ENCODE data around the gene ACTMAP.

The ACTMAP gene

DNA sequence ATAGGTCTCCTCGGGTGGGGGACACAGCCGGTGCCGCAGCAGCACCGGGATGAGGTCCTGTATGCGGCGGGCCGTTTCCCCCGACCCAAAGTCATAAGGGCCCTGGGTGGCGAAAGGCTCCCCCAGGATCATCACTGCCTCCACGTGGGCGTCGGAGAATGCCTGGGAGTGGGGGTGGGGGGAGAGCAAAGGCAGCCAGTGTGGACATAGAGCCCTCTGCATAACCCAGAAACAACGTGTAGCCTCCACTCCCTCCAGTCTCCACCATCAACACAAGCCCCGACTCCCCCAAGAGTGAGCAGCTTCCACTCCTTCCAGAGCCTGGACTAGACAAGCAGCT lies 58.1 kb downstream of the ACTMAP start:
- no peak for DNase-seq

DNA sequence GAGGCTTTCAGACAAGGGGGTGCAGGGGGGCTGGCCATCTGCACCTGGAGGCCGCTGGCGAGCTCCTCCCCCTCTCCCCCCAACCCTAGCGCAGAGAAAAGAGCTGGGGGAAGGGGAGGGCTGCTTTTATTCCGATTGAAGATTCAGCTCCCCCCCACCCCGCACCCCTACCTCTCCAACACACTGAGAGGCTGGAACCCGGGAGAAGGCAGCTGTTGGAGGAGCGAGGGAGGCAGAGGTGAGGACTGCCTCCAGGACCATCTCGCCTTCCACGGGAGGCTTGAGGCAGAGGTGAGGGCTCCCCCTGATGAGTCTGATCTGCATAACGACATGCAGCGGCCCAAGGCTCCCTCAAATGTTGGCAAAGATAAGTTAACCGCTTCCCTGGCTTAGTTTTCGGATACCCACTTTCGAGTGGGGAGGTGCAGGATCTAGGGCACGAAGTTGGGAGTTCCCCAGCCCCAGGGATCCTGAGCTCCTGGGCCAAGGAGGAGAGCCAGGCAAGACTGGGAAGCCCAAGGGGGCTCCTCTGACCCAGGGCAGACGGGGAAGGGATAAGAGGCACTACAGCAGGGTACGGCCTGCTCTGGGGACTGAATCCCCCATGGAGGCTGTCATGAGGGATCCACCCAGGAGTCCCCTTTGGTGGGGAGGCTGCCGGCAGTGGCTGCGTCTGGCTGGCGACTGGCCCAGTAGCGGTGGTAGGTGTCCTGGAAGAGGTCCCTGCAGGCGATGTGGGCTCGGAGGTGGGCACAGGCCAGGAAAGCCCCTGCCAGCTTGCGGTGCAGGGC lies 58.7 kb downstream of the ACTMAP start:
- DNase-seq = peak; percentile 14

Measured in fibroblast of skin of right quadriceps (primary cell).